HG03571 (cell line): Measurements from ENCODE around the gene WNK1.

Source experiments
- ATAC-seq: cut with Tn5 transposase; IDR thresholded peaks from one replicate; pipeline ENCODE4 v1.9.1; 2021; ENCODE audit not compliant: unreplicated experiment

Gene WNK1

DNA sequence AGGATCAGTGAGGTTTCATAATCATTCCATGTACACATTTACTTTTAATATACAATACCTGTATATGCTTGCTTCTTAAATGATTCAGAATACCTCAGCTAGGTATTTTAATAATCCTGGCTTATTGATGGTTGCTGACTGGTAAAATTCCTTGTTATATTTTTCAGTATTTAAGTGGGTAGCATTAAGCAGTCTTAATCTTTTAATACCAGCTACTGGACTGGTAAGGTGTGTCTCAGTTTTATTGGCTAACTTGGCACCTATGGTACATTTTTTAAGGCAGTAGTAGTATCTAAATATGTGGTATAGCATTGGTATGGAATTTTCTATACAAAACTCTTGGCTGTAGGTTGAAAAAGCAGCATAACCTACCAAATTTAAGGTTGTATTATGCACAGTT, 100.5 kb downstream of the WNK1 start:
- ATAC-seq = no peak

DNA sequence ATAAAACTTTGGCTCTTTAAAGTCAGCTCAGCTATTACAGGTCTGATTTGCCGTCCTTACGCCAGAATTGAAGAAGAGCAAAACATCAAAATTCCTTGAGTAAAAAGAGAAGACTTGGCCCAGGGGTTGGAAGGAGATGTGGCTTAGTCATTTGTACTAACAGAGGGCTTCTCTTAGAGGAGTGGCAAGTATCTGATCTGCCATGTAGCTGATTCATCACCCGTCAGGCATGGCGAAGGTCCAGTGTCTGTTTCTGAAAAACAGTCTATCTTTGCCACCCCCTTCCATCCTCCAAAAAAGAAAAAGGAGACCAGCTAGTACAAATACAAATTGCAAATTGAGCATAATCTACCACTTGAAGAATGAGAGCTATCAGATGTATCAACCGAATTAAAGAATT, 105.2 kb downstream of the WNK1 start:
- no peak for ATAC-seq

DNA sequence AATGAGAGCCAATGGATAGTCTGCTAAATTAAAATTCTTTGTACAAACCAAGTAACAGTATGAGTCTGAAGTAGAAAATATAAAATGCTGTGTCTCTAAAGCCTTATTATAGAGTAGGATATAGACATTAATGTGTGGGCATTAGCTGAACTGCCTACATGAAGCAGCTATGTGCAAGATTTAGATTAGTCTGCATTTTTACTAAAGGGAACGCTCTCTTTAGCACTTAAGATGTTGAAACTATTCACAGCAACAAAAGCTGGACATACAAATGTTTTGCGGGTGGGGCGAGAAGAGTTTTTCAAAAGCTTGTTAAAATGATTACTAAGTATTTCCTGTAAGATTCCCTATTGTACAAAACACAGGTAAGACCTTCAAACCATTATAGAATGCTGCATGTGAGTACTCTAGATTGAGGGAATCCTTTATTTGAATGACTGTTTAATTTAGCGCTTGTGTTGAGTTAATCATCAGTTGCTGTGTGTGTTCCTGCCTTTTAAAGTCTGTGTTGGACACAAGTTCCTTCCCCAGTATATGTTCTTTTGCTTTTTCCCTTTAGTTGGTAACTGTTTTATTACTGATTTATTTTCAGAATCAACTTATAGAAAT, 110.0 kb downstream of the WNK1 start:
- no peak for ATAC-seq

DNA sequence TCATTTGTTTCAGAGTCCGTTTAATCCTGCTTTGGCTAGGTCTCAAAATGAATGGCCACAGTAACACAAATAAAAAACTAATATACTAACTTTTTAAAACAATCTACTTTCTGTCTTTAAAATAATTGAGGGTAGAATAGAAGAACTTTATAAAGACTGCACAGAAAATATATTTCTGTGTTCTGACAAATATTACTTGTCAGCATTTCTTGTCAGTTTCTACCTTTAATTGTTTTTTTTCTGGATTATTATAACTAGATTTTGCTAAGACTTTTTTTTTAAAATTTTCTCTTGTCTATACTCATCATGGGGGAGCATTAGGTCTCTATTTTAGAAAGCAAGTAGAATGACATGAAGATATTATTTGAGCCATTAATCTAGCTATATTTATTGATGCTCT, 110.9 kb downstream of the WNK1 start:
- no peak for ATAC-seq

DNA sequence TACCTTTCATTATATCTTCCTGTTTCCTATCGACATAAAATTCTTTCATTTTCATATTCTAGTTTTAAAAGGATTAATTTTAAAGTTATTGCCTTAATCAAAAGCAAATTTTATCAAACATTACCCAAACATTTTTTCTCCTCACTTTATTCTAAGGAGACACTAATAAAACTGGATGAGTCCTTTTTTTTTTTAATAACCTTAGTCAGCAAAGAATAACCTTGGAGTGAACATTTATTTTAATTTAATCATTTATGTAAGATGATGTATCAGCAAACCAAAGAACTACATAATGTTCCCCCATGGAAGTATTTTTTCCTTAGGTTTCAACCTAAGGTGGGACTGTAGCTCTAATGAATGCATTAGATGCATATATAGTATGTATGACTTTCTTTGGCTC, 113.2 kb downstream of the WNK1 start:
- no peak for ATAC-seq

DNA sequence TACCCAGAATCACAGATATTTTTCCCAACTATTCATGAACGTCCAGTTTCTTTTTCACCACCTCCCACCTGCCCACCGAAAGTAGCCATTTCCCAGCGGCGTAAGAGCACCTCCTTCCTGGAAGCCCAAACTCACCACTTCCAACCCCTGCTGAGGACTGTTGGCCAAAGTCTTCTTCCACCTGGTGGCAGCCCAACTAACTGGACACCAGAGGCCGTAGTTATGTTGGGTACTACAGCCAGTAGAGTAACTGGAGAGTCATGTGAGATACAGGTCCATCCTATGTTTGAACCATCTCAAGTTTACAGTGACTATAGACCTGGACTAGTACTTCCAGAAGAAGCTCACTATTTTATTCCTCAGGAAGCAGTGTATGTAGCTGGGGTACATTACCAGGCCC, 115.5 kb downstream of the WNK1 start:
- no peak for ATAC-seq

DNA sequence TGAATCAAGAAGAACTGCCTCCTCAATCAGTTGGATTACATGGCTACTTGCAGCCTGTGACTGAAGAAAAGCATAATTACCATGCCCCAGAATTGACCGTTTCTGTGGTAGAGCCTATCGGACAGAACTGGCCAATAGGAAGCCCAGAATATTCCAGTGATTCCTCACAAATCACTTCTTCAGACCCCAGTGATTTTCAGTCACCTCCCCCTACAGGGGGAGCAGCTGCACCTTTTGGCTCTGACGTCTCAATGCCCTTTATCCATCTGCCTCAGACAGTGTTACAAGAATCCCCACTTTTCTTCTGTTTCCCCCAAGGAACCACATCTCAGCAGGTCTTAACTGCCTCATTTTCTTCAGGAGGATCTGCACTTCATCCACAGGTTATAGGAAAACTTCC, 116.3 kb downstream of the WNK1 start:
- no peak for ATAC-seq

DNA sequence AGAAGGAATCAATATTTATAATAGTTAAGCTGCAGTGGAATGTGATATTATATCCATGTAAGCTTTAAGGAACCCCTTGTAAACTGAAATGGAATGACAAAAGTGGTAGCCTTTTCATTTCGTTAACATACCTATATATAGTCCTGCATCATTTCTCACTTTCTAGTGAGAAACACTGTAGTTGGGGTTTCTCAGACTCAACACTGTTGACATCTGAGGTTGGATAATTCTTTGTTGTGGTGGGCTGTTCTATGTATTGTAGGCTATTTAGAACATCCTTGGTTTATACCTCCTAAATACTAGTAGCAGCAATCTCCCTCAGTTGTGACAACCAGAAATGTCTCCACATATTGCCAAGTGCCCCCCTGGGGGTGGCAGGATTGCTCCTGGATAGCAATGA, 118.0 kb downstream of the WNK1 start:
- ATAC-seq = no peak

DNA sequence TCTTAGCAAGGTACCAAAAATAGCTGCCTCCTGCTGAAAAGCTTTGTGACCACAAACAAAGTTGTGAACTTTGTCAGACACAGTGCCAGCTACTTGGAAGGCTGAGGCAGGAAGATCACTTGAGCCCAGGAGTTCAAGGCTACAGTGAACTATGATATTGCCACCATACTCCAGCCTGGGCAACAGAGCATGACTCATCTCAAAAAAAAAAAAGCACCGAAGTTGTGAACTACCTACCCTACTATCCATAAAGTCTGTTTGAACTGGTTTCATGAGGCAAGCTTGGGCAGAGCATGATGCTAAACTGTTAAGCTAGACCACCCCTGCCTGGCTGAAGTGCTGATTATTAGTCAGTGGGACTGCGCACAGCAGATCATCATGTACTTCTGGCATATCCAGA, 121.6 kb downstream of the WNK1 start:
- no peak for ATAC-seq

DNA sequence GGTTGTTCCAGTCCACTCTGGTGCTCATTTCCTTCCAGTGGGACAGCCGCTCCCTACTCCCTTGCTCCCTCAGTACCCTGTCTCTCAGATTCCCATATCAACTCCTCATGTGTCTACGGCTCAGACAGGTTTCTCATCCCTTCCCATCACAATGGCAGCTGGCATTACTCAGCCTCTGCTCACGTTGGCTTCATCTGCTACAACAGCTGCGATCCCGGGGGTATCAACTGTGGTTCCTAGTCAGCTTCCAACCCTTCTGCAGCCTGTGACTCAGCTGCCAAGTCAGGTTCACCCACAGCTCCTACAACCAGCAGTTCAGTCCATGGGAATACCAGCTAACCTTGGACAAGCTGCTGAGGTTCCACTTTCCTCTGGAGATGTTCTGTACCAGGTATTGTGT, 127.3 kb downstream of the WNK1 start:
- ATAC-seq = no peak

DNA sequence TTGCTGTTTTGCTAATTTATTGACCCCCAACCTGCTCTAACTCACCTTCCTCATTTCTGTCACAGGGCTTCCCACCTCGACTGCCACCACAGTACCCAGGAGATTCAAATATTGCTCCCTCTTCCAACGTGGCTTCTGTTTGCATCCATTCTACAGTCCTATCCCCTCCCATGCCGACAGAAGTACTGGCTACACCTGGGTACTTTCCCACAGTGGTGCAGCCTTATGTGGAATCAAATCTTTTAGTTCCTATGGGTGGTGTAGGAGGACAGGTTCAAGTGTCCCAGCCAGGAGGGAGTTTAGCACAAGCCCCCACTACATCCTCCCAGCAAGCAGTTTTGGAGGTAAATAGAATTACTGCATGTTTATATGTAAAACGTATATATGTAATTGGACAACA, 128.3 kb downstream of the WNK1 start:
- ATAC-seq = no peak

DNA sequence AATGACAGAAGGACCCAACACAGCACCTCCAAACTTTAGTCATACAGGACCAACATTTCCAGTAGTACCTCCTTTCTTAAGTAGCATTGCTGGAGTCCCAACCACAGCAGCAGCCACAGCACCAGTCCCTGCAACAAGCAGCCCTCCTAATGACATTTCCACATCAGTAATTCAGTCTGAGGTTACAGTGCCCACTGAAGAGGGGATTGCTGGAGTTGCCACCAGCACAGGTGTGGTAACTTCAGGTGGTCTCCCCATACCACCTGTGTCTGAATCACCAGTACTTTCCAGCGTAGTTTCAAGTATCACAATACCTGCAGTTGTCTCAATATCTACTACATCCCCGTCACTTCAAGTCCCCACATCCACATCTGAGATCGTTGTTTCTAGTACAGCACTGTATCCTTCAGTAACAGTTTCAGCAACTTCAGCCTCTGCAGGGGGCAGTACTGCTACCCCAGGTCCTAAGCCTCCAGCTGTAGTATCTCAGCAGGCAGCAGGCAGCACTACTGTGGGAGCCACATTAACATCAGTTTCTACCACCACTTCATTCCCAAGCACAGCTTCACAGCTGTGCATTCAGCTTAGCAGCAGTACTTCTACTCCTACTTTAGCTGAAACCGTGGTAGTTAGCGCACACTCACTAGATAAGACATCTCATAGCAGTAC, 132.5 kb downstream of the WNK1 start:
- ATAC-seq = no peak

DNA sequence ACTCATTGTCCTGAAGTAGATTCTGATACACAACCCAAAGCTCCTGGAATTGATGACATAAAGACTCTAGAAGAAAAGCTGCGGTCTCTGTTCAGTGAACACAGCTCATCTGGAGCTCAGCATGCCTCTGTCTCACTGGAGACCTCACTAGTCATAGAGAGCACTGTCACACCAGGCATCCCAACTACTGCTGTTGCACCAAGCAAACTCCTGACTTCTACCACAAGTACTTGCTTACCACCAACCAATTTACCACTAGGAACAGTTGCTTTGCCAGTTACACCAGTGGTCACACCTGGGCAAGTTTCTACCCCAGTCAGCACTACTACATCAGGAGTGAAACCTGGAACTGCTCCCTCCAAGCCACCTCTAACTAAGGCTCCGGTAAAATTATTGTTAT, 133.3 kb downstream of the WNK1 start:
- ATAC-seq = no peak

DNA sequence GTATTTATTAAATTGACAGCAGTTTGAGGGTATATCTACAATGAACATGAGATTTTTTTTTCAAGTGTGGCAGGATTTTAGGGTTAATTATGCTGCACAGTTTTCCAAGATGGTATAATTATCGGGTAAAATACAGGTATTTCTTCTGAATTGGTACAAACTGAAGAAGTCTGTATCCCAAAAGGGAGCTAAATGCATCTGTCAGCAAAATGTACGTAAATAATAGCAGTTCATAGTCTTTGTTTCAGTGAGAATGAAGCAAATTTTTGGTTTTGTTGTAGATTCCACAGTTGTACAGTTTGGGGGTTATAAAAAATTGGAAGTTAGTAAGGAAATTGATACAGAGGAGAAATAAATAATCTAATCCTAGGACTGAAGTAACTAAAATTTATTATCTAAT, 133.8 kb downstream of the WNK1 start:
- ATAC-seq = no peak

DNA sequence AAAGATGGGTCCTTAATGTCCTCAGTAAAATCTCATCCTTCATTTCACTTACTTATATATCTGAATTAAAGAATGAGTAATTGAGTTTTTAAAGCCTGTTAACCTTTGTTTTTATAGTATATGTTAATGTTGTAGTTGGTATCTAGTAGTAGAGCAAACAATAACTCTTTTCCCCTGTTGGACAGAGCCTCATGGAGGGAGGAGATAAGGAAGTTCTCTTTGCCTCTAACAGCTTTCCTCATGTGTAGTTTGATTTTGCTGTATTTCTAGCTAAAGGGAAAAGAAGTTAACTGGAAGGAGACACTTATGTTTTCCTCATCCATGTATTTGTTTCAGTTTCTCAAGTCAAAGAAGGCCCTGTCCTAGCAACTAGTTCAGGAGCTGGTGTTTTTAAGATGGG, 141.8 kb downstream of the WNK1 start:
- ATAC-seq = no peak

DNA sequence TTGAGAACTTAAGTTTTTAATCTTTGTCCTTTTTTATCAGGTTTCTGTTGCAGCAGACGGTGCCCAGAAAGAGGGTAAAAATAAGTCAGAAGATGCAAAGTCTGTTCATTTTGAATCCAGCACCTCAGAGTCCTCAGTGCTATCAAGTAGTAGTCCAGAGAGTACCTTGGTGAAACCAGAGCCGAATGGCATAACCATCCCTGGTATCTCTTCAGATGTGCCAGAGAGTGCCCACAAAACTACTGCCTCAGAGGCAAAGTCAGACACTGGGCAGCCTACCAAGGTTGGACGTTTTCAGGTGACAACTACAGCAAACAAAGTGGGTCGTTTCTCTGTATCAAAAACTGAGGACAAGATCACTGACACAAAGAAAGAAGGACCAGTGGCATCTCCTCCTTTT, 143.7 kb downstream of the WNK1 start:
- no peak for ATAC-seq

DNA sequence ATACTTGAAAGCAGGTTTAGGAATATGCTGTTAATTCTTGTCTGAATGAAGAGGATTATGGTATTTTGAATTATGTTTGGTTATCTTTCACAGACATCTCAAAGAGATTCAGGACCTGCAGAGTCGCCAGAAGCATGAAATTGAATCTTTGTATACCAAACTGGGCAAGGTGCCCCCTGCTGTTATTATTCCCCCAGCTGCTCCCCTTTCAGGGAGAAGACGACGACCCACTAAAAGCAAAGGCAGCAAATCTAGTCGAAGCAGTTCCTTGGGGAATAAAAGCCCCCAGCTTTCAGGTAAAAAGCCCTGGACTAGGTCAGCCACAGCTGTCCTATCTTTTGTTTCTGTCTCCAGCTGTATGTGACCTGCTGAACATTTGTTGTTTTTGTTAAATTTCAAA, 145.0 kb downstream of the WNK1 start:
- ATAC-seq = no peak

DNA sequence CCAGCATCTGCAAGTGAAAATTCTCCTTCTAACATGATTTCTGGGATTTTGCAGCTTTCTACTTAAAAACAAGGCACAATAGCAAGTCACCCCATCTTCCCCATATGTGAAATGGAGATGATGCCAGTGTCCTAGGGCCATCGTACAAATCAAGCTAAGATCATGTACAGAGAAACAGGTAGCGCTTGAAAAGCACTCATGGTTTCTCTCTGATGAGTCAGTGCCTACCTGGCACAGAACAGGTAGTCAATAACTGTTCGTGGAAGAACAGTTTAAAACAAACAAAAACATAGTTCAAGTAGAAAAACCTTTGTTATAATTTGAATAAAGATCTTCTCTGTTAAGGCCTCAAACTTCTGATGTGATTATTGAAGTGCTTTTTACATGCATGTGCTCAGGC, 150.2 kb downstream of the WNK1 start:
- no peak for ATAC-seq

DNA sequence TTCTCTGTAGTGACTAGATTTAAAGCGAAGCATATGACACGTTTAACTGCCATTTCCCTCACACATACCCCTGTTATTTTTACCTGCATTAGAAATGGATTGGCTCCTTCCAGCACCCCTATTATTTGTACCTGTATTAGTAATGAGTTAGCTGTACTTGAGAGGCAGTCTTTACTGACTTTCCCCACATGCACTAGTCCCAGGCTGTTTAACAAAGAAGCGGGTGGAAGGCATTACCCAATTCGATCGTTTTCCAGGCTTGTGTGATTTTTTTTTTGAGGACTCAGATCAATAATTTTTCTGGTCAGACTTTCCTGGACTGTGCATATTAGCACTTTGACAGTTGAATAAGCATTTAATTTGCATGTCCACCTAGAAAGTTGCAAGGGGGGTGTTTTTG, 150.7 kb downstream of the WNK1 start:
- ATAC-seq = no peak

DNA sequence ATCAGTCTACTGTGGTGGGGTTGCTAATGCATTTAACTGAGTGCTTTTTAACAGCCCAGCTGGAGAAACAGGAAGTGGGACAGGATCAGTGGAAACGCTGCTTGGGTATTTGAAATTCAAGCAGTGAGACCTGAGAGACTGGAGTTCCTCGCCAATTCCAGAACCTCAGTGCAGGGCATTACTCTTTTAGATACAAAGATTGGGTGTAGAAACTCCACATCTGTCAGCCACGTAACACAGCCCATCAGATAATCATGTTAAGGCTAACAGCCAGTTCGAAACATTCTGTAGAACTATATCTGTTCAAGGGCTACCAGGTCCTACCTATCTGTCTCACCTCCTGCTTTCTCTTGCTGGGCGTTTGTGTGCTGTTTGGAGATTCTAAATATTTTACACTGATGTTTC, 151.6 kb downstream of the WNK1 start:
- ATAC-seq = no peak

DNA sequence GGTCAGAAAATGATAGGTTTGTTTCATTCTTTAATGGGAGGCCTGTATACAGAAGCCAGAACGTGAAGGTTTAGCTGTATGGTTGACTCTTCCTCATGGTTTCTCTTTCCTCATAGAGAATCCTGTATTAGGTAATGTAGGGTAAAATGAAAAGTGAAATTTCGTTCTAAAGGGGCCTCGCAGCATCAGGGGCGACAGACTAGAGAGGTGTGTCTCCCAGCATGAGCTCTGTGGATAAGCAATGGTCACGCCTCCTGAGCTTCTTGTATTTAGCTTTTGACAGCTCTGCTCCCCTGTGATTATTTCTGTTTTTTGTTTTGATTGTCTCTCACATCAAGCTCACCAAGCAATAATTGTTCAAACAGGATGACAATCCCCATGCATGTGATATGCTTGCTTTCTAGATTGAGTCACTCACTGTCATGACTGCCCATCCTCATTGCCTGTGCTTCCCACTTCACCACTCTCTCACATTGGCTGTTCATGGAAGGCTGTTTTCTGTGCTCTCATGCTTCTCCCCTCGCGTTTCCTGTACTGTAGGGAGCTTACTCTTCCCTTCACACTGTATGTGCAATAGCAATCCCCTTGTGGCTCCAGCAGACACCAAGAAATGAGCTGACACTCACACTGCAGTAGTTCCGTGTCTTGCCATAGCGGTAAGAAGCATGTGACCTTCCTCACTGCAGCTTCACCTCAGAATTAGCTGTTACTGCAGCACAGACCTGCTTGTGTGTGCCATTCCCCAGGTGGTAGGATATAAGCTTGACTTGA, 153.1 kb downstream of the WNK1 start:
- no peak for ATAC-seq

DNA sequence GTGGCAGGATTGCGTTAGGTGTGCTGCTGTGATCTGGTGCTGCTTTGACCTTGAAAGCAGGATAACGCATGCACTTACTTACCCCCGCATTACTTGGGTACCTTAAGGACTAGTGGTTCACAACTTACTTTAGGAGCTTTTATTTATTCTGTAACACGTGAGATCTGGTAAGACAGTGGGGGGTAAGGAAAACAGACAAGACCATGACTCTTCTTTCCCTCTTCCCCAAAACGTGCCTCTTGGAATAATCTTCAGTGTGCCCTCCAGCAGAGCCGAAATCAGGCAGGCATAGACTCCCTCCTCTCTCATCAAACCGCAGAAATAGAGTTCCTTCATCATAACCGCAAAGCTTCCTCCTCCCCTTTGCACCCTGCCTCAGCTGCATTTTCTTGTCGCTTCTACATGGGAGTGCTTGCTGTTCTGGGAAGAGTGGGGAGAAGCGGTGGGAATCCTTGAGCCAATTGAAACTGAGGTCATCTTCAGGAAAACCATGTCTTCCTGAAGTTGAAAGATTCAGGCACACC, 153.7 kb downstream of the WNK1 start:
- no peak for ATAC-seq
